Measurements from ENCODE around the gene SLC5A5. TPM values are rescaled to one million over a fixed set of nuclear protein-coding genes. Genes with fewer than 3 reads are reported as not detected.
A peak's percentile ranks its signal among the peaks of the same experiment; 100 is the strongest.

Gene SLC5A5
- total RNA-seq, 1 experiment from 2014 or later, result 6.3 TPM

GRCh38 chr19:17879466-17879865, 7.7 kb downstream of the SLC5A5 start:
- ChIA-PET POLR2A (interaction anchor here (0.7 kb wide), 1 partner anchor 8 kb away, joined by 4 read pairs; no protein-coding TSS in a partner anchor), CTCF (interaction anchor here (0.7 kb wide), 1 partner anchor 346 kb away, joined by 4 read pairs; no protein-coding TSS in a partner anchor)
- ATAC-seq, result no peak
- no peaks in the 10 kb centered on the region for H3K9me3 ChIP-seq (ENCODE audit: control insufficient read depth, insufficient read depth, low read depth, low read length)
- H3K4me1 ChIP-seq (ENCODE audit: control insufficient read depth, insufficient read depth, low read length), result no peaks in the 10 kb centered on the region
- H3K27me3 ChIP-seq (ENCODE audit: control insufficient read depth, insufficient read depth, low read length), result no peaks in the 10 kb centered on the region
- no peak overlapping the region for H3K27ac ChIP-seq (ENCODE audit: low read length)
- no peak for DNase-seq (ENCODE audit: low read depth, low spot score)
- no peaks in the 10 kb centered on the region for H3K36me3 ChIP-seq (ENCODE audit: control insufficient read depth, insufficient read depth, low read length)
- intact Hi-C loops (cut with micrococcal nuclease; ENCODE audit: unreplicated experiment), result no loop called here
- no TSS peak for BruUV-seq (replicated peaks)
- no peak overlapping the region for H3K4me3 ChIP-seq (ENCODE audit: low read depth in 2 of 2, low read length in 2 of 2)
- TF ChIP-seq SIN3A (IDR thresholded peaks at IDR 0.05; ENCODE audit: borderline replicate concordance, insufficient read depth, low read depth, low read length), result no peak
- in situ Hi-C loops (cut with HindIII; ENCODE audit: low pct_unique_long_range_greater_than_20kb, low sequenced_read_pairs), result no loop called here

DNA sequence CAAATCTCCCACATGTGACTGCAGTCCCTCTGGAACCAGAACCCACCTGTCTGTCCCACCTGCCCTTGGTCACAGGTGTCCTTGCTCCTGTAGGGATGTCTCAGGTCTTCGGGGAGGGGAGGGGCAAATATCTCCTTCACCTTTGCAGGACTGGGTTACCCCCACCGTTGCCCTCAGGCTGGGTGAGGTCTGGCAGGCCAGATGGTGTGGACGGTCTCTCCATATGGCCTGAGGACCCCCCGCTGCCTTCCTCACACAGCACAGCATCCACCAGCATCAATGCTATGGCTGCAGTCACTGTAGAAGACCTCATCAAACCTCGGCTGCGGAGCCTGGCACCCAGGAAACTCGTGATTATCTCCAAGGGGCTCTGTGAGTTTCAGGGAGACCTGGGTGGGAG, 10.0 kb downstream of the SLC5A5 start:
- no peak overlapping the region for H3K27ac ChIP-seq (ENCODE audit: low read length)
- intact Hi-C loops (cut with micrococcal nuclease; ENCODE audit: unreplicated experiment) (no loop called here), in situ Hi-C loops (cut with HindIII; ENCODE audit: low pct_unique_long_range_greater_than_20kb, low sequenced_read_pairs) (no loop called here)
- no peaks in the 10 kb centered on the region for H3K9me3 ChIP-seq (ENCODE audit: control insufficient read depth, insufficient read depth, low read depth, low read length)
- no peak for DNase-seq (ENCODE audit: low read depth, low spot score)
- no peak for ATAC-seq
- BruUV-seq (replicated peaks), result no TSS peak
- H3K4me3 ChIP-seq (ENCODE audit: low read depth in 2 of 2, low read length in 2 of 2), result no peak overlapping the region
- CTCF ChIA-PET, result no interaction called here
- POLR2A ChIA-PET, result no interaction called here
- no peaks in the 10 kb centered on the region for H3K36me3 ChIP-seq (ENCODE audit: control insufficient read depth, insufficient read depth, low read length)
- H3K27me3 ChIP-seq (ENCODE audit: control insufficient read depth, insufficient read depth, low read length), result no peaks in the 10 kb centered on the region
- no peaks in the 10 kb centered on the region for H3K4me1 ChIP-seq (ENCODE audit: control insufficient read depth, insufficient read depth, low read length)
- TF ChIP-seq, protein P1, sequence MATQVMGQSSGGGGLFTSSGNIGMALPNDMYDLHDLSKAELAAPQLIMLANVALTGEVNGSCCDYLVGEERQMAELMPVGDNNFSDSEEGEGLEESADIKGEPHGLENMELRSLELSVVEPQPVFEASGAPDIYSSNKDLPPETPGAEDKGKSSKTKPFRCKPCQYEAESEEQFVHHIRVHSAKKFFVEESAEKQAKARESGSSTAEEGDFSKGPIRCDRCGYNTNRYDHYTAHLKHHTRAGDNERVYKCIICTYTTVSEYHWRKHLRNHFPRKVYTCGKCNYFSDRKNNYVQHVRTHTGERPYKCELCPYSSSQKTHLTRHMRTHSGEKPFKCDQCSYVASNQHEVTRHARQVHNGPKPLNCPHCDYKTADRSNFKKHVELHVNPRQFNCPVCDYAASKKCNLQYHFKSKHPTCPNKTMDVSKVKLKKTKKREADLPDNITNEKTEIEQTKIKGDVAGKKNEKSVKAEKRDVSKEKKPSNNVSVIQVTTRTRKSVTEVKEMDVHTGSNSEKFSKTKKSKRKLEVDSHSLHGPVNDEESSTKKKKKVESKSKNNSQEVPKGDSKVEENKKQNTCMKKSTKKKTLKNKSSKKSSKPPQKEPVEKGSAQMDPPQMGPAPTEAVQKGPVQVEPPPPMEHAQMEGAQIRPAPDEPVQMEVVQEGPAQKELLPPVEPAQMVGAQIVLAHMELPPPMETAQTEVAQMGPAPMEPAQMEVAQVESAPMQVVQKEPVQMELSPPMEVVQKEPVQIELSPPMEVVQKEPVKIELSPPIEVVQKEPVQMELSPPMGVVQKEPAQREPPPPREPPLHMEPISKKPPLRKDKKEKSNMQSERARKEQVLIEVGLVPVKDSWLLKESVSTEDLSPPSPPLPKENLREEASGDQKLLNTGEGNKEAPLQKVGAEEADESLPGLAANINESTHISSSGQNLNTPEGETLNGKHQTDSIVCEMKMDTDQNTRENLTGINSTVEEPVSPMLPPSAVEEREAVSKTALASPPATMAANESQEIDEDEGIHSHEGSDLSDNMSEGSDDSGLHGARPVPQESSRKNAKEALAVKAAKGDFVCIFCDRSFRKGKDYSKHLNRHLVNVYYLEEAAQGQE (IDR thresholded peaks at IDR 0.05; ENCODE audit: insufficient read depth in 1 of 2, low read depth in 2 of 2, low read length in 1 of 2), result no peak
- TF ChIP-seq, protein P2, sequence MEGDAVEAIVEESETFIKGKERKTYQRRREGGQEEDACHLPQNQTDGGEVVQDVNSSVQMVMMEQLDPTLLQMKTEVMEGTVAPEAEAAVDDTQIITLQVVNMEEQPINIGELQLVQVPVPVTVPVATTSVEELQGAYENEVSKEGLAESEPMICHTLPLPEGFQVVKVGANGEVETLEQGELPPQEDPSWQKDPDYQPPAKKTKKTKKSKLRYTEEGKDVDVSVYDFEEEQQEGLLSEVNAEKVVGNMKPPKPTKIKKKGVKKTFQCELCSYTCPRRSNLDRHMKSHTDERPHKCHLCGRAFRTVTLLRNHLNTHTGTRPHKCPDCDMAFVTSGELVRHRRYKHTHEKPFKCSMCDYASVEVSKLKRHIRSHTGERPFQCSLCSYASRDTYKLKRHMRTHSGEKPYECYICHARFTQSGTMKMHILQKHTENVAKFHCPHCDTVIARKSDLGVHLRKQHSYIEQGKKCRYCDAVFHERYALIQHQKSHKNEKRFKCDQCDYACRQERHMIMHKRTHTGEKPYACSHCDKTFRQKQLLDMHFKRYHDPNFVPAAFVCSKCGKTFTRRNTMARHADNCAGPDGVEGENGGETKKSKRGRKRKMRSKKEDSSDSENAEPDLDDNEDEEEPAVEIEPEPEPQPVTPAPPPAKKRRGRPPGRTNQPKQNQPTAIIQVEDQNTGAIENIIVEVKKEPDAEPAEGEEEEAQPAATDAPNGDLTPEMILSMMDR (IDR thresholded peaks at IDR 0.05), result no peak
- TF ChIP-seq SIN3A (IDR thresholded peaks at IDR 0.05; ENCODE audit: borderline replicate concordance, insufficient read depth, low read depth, low read length) (no peak), POLR2AphosphoS5 (IDR thresholded peaks at IDR 0.05; ENCODE audit: low read depth, low read length) (no peak), TCF7L2 (IDR thresholded peaks at IDR 0.05; ENCODE audit: low read depth, low read length) (no peak)

DNA sequence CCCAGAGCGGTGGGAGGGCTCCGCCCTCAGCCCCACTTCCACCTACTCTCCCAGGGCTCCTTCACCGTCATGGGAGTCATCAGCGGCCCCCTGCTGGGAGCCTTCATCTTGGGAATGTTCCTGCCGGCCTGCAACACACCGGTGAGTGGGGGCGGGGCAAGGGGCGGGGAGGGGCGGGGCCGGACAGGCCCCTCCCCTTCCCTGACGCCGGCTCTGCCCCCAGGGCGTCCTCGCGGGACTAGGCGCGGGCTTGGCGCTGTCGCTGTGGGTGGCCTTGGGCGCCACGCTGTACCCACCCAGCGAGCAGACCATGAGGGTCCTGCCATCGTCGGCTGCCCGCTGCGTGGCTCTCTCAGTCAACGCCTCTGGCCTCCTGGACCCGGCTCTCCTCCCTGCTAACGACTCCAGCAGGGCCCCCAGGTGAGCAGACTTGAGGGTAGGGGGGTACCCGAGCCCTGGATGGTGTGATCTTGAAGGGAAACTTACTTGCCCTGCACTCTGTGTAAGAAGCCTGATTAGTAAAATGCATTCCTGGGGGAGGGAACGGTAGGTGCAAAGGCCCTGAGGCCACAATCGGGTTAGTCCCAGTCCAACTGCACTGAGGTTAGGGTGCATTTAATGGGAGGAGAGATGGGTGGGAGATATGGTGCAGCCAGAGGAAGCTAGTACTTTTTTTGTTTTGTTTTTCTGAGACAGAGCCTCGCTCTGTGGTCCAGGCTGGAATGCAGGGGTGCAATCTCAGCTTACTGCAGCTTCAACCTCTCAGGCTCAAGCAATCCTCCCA, 12.1 kb downstream of the SLC5A5 start:
- intact Hi-C loops (cut with micrococcal nuclease; ENCODE audit: unreplicated experiment) (no loop called here), in situ Hi-C loops (cut with HindIII; ENCODE audit: low pct_unique_long_range_greater_than_20kb, low sequenced_read_pairs) (no loop called here)
- ATAC-seq, result peak; percentile 34; the same call in 1 of the 2 replicates
- CTCF ChIA-PET, result interaction anchor here (0.6 kb wide), 1 partner anchor 14 kb away, joined by 13 read pairs; no protein-coding TSS in a partner anchor
- no peaks in the 10 kb centered on the region for H3K4me1 ChIP-seq (ENCODE audit: control insufficient read depth, insufficient read depth, low read length)
- TF ChIP-seq POLR2AphosphoS5 (IDR thresholded peaks at IDR 0.05; ENCODE audit: low read depth, low read length) (no peak), SIN3A (IDR thresholded peaks at IDR 0.05; ENCODE audit: borderline replicate concordance, insufficient read depth, low read depth, low read length) (no peak), TCF7L2 (IDR thresholded peaks at IDR 0.05; ENCODE audit: low read depth, low read length) (no peak)
- TF ChIP-seq, protein P1 (IDR thresholded peaks at IDR 0.05; ENCODE audit: insufficient read depth in 1 of 2, low read depth in 2 of 2, low read length in 1 of 2), result no peak
- TF ChIP-seq, protein P2 (IDR thresholded peaks at IDR 0.05), result no peak
- no TSS peak for BruUV-seq (replicated peaks)
- no peak for DNase-seq (ENCODE audit: low read depth, low spot score)
- POLR2A ChIA-PET, result no interaction called here
- H3K27ac ChIP-seq (ENCODE audit: low read length), result no peak overlapping the region
- no peaks in the 10 kb centered on the region for H3K27me3 ChIP-seq (ENCODE audit: control insufficient read depth, insufficient read depth, low read length)
- H3K36me3 ChIP-seq (ENCODE audit: control insufficient read depth, insufficient read depth, low read length), result no peaks in the 10 kb centered on the region
- H3K4me3 ChIP-seq (ENCODE audit: low read depth in 2 of 2, low read length in 2 of 2), result no peak overlapping the region
- H3K9me3 ChIP-seq (ENCODE audit: control insufficient read depth, insufficient read depth, low read depth, low read length), result no peaks in the 10 kb centered on the region
